Panc1 (cell line): ENCODE data around the gene E2F6. TPM values are rescaled to one million over a fixed set of nuclear protein-coding genes. Genes with fewer than 3 reads are reported as not detected.

Source experiments
- ATAC-seq: fragments of 200-7000 bp; cut with Tn5 transposase; 2 replicates; pipeline ENCODE4 v1.9.1; 2020; ENCODE audit warnings: mild to moderate bottlenecking, moderate library complexity
- BruUV-seq: library from RNA; stranded (reverse); fragments of 400-500 nt; replicated peaks from 2 replicates; lab custom pipeline; 2021; lab: Mats Ljungman, UMichigan
- CTCF ChIA-PET: fragments of 300-600 bp; sonication (Branson Sonifier 250); formaldehyde crosslinking; loops from one replicate; lab custom pipeline; 2022; ENCODE audit warnings: antibody characterized with exemption; lab: Charles Lee
- POLR2A ChIA-PET: fragments of 300-600 bp; sonication (Branson Sonifier 250); formaldehyde crosslinking; loops from one replicate; lab custom pipeline; 2022; ENCODE audit warnings: antibody characterized with exemption; lab: Charles Lee
- DNase-seq: peaks from one replicate; pipeline ENCODE4 v3.0.0-alpha.2; 2010; ENCODE audit warnings: low read depth, low spot score
- H3K27ac ChIP-seq: 2 replicates; pipeline ENCODE4 v1.5.1; 2011; ENCODE audit warnings: mild to moderate bottlenecking, low read length, inconsistent platforms
- H3K27me3 ChIP-seq: fragments of 200-500 bp; sonication (Bioruptor generic); 2 replicates; pipeline ENCODE4 v1.6.0; 2014; ENCODE audit warnings: low read length, inconsistent platforms; ENCODE audit not compliant: control insufficient read depth, insufficient read depth
- H3K36me3 ChIP-seq: fragments of 200-500 bp; sonication (Bioruptor generic); 2 replicates; pipeline ENCODE4 v1.5.1; 2014; ENCODE audit warnings: inconsistent platforms, mild to moderate bottlenecking, low read length, moderate library complexity; ENCODE audit not compliant: control insufficient read depth, insufficient read depth
- H3K4me1 ChIP-seq: 2 replicates; pipeline ENCODE4 v1.5.1; 2011; ENCODE audit warnings: inconsistent platforms, mild to moderate bottlenecking, low read length, moderate library complexity; ENCODE audit not compliant: control insufficient read depth, insufficient read depth
- H3K4me3 ChIP-seq, 2 experiments: 2 replicates each; pipeline ENCODE4 v1.5.1; 2011 to 2012; ENCODE audit warnings: low read depth in 2 of 2, low read length in 2 of 2, mild to moderate bottlenecking in 2 of 2, inconsistent platforms in 1 of 2, moderate library complexity in 1 of 2
- H3K9me3 ChIP-seq: fragments of 200-500 bp; sonication (Bioruptor generic); 2 replicates; pipeline ENCODE4 v1.5.1; 2014; ENCODE audit warnings: low read depth, mild to moderate bottlenecking, inconsistent platforms, low read length, moderate library complexity; ENCODE audit not compliant: control insufficient read depth, insufficient read depth
- CTCF ChIP-seq: fragments of 450-650 bp; IDR thresholded peaks from 2 replicates; pipeline ENCODE4 v1.5.1; 2017; ENCODE audit warnings: mild to moderate bottlenecking
- POLR2AphosphoS5 ChIP-seq: IDR thresholded peaks from 2 replicates; pipeline ENCODE4 v1.6.1; 2012; ENCODE audit warnings: mild to moderate bottlenecking, low read depth, low read length, moderate library complexity
- REST ChIP-seq, 2 experiments: IDR thresholded peaks; 2 replicates each; pipeline ENCODE4 v1.6.1; 2011 to 2012; ENCODE audit warnings: low read depth in 2 of 2, control low read depth in 1 of 2, low read length in 1 of 2, mild to moderate bottlenecking in 1 of 2, moderate library complexity in 1 of 2; ENCODE audit not compliant: insufficient read depth in 1 of 2
- SIN3A ChIP-seq: IDR thresholded peaks from 2 replicates; pipeline ENCODE4 v1.6.1; 2012; ENCODE audit warnings: low read depth, mild to moderate bottlenecking, low read length, moderate library complexity, borderline replicate concordance; ENCODE audit not compliant: insufficient read depth
- TCF7L2 ChIP-seq: IDR thresholded peaks from 2 replicates; pipeline ENCODE4 v1.6.1; 2011; ENCODE audit warnings: mild to moderate bottlenecking, low read depth, low read length, inconsistent platforms
- in situ Hi-C: cut with HindIII; loops from 2 replicates; pipeline ENCODE4 v1.10.0; 2016; ENCODE audit warnings: low sequenced_read_pairs, low pct_unique_long_range_greater_than_20kb
- intact Hi-C: fragments of 100-400 bp; cut with micrococcal nuclease; formaldehyde crosslinking; loops from one replicate; pipeline ENCODE4 v1.10.0; 2022; ENCODE audit not compliant: unreplicated experiment
- total RNA-seq: library from RNA; stranded (reverse); gene quantifications from one replicate; pipeline ENCODE4 v1.2.1, GENCODE V29; 2021; ENCODE audit not compliant: unreplicated experiment

The E2F6 gene
- total RNA-seq, 1 experiment from 2014 or later = 23.9 TPM

DNA sequence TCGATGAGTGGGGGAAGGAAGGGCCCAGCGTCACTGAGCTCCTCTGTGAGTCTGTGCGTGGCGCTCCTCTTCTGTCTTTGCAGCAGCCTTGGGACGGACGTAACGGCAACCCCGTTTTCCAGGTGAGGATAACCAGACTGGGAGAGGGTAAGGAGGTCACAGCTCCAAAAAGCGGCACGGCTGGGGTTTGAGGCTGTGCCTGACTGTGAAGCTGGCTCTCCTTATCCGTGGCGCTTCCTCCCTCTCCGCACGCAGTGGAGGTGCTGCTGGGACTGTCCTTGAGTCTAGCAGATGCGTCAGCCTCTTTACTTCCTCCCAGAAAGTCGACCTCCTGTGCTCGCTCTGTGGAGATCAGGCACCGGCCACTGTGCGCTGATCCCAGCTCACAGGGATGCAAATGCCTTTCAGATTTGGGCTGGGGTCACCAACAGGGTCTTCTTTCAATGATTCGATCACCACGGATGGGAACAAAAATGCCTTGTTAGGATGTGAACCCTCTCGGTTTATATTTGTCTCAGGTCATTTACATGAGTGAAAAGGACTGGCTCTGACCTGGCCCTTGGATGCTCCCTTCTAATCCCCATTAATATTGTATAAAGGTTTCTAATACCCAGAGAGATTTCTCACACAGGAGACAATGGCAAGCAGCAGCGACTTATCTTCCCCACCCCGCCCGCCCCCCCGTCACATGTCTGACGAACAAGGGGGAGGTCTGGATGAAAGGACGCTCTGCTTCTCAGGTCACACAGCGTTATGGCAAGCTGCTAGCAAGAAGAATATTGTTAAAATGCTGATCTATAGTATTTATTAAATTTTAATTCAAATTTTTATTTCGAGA, 30.1 kb upstream of the E2F6 start:
- BruUV-seq = no TSS peak
- no peak overlapping the region for H3K4me3 ChIP-seq
- TF ChIP-seq POLR2AphosphoS5 = no peak
- no peak for TF ChIP-seq REST (IDR thresholded peaks at IDR 0.05; ENCODE audit: insufficient read depth in 1 of 2, low read depth in 2 of 2, low read length in 1 of 2)
- TF ChIP-seq CTCF = no peak
- TF ChIP-seq SIN3A = no peak
- TF ChIP-seq TCF7L2 = no peak
- 0 out of 2 replicates have a peak, but pooled peaks cover 3% of the 10 kb centered on the region for H3K4me1 ChIP-seq
- ChIA-PET CTCF (no interaction called here), POLR2A (no interaction called here)
- H3K27me3 ChIP-seq = no peaks in the 10 kb centered on the region; the same call in 1 of the 2 replicates
- H3K27ac ChIP-seq = no peak overlapping the region
- DNase-seq (no peak), ATAC-seq (peak; percentile 36; the same call in 1 of the 2 replicates)
- no peaks in the 10 kb centered on the region for H3K9me3 ChIP-seq
- in situ Hi-C loops (no loop called here), intact Hi-C loops (no loop called here)
- H3K36me3 ChIP-seq = no peaks in the 10 kb centered on the region

- no peak for TF ChIP-seq SIN3A
- TF ChIP-seq POLR2AphosphoS5 = no peak
- TF ChIP-seq TCF7L2 = no peak
- TF ChIP-seq CTCF = no peak
- no peak for TF ChIP-seq REST (IDR thresholded peaks at IDR 0.05; ENCODE audit: insufficient read depth in 1 of 2, low read depth in 2 of 2, low read length in 1 of 2)
- DNase-seq = no peak
- H3K27me3 ChIP-seq = no peaks in the 10 kb centered on the region; the same call in 1 of the 2 replicates
- ChIA-PET POLR2A (no interaction called here), CTCF (interaction anchor here (0.6 kb wide), 1 partner anchor 11 kb away, joined by 3 read pairs; no protein-coding TSS in a partner anchor)
- H3K9me3 ChIP-seq = no peaks in the 10 kb centered on the region
- intact Hi-C loops = no loop called here
- H3K4me1 ChIP-seq = 0 out of 2 replicates have a peak, but pooled peaks cover 3% of the 10 kb centered on the region
- H3K27ac ChIP-seq = no peak overlapping the region
- ATAC-seq = no peak
- no TSS peak for BruUV-seq
- in situ Hi-C loops = no loop called here
- no peak overlapping the region for H3K4me3 ChIP-seq
- H3K36me3 ChIP-seq = no peaks in the 10 kb centered on the region
These were observed 28.3 kb upstream of the E2F6 start for GRCh38 chr2:11494310-11494709.
